HEK293T (cell line): Measurements from ENCODE around the gene MAPK1.
"Not testable (repeated sequence)": the region's sequence is repeated elsewhere in the genome, so short reads cannot be mapped to it uniquely, and the experiment has no call there.

ENCODE experiments used
- CTCF ChIA-PET: fragments of 350-600 bp; formaldehyde crosslinking; extraction: SDS; loops from one replicate; lab custom pipeline; 2021; ENCODE audit warnings: antibody characterized with exemption, inconsistent platforms; lab: Yijun Ruan, JAX
- POLR2A ChIA-PET: fragments of 350-600 bp; formaldehyde crosslinking; extraction: SDS; loops from one replicate; lab custom pipeline; 2020; ENCODE audit warnings: antibody characterized with exemption, inconsistent platforms; lab: Yijun Ruan, JAX
- DNase-seq: peaks from one replicate; pipeline ENCODE4 v3.0.0; 2012; ENCODE audit warnings: mixed read lengths; ENCODE audit errors: extremely low spot score
- ARNT ChIP-seq: fragments of 450-650 bp; IDR thresholded peaks from 2 replicates; pipeline ENCODE4 v1.6.1; 2017; ENCODE audit warnings: mild to moderate bottlenecking
- BHLHE40 ChIP-seq: fragments of 450-650 bp; IDR thresholded peaks from 2 replicates; pipeline ENCODE4 v1.6.1; 2016; ENCODE audit warnings: mild to moderate bottlenecking, moderate library complexity, borderline replicate concordance
- CTBP1 ChIP-seq: fragments of 450-650 bp; IDR thresholded peaks from 2 replicates; pipeline ENCODE4 v1.6.1; 2016; ENCODE audit warnings: borderline replicate concordance
- ELF4 ChIP-seq: fragments of 450-650 bp; IDR thresholded peaks from 2 replicates; pipeline ENCODE4 v1.6.1; 2017; ENCODE audit warnings: antibody characterized with exemption
- FOXA1 ChIP-seq: fragments of 450-650 bp; IDR thresholded peaks from 2 replicates; pipeline ENCODE4 v1.6.1; 2016; ENCODE audit warnings: mild to moderate bottlenecking
- FOXK2 ChIP-seq: fragments of 450-650 bp; IDR thresholded peaks from 2 replicates; pipeline ENCODE4 v1.6.1; 2016; ENCODE audit warnings: mild to moderate bottlenecking
- FOXM1 ChIP-seq: fragments of 450-650 bp; IDR thresholded peaks from 2 replicates; pipeline ENCODE4 v1.6.1; 2017; ENCODE audit warnings: mild to moderate bottlenecking, borderline replicate concordance
- HDGF ChIP-seq: fragments of 450-650 bp; IDR thresholded peaks from 2 replicates; pipeline ENCODE4 v1.6.1; 2017; ENCODE audit warnings: antibody characterized with exemption, borderline replicate concordance
- L3MBTL2 ChIP-seq: fragments of 450-650 bp; conservative IDR thresholded peaks from 2 replicates; pipeline ENCODE4 v1.6.1; 2016; ENCODE audit warnings: mild to moderate bottlenecking
- LEF1 ChIP-seq: fragments of 450-650 bp; IDR thresholded peaks from 2 replicates; pipeline ENCODE4 v1.6.1; 2017; ENCODE audit warnings: mild to moderate bottlenecking, borderline replicate concordance
- NFRKB ChIP-seq: fragments of 450-650 bp; IDR thresholded peaks from 2 replicates; pipeline ENCODE4 v1.6.1; 2016; ENCODE audit warnings: mild to moderate bottlenecking, moderate library complexity
- PKNOX1 ChIP-seq: fragments of 450-650 bp; IDR thresholded peaks from 2 replicates; pipeline ENCODE4 v1.6.1; 2016
- SP1 ChIP-seq: fragments of 450-650 bp; IDR thresholded peaks from 2 replicates; pipeline ENCODE4 v1.6.1; 2017
- SUZ12 ChIP-seq: fragments of 450-650 bp; IDR thresholded peaks from 2 replicates; pipeline ENCODE4 v1.6.1; 2016; ENCODE audit warnings: mild to moderate bottlenecking
- TARDBP ChIP-seq: fragments of 450-650 bp; IDR thresholded peaks from 2 replicates; pipeline ENCODE4 v1.6.1; 2016
- ZNF384 ChIP-seq: fragments of 450-650 bp; IDR thresholded peaks from 2 replicates; pipeline ENCODE4 v1.6.1; 2016

Gene MAPK1

GRCh38 chr22:21858025-21858764, 9.2 kb downstream of the MAPK1 start:
- CTCF ChIA-PET, result interaction anchor here (0.6 to 0.8 kb wide), 2 partner anchors 21 to 90 kb away, joined by 4 read pairs; no protein-coding TSS in a partner anchor
- POLR2A ChIA-PET, result interaction anchor here (1.8 kb wide), 1 partner anchor 9 kb away, joined by 11 read pairs; the partner anchor contains the start of gene MAPK1
- TF ChIP-seq HDGF (no peak), ARNT (no peak)
- DNase-seq, result no peak

DNA sequence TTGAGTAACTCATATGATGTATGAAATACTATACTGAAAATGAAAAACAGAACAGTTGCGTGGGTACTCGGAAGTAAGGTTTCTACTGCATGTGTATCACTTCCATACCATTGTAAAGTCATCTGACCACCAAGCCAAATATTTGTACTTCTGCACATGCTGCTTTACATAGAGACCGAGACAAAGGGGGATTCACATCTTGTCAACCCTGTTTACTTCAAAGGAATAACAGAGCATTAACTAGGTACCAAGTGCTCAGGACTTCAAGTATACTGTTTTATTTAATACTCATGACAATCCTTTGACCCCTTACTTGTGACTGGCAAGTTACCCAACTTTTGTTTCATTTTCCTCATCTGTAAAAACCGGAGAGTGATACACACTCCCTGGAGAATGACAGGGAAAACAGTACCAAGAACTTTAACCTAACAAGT, 9.9 kb downstream of the MAPK1 start:
- no peak for DNase-seq
- POLR2A ChIA-PET, result interaction anchor here (1.8 kb wide), 1 partner anchor 9 kb away, joined by 11 read pairs; the partner anchor contains the start of gene MAPK1
- TF ChIP-seq ELF4, result no peak
- no peak for TF ChIP-seq ARNT
- no peak for TF ChIP-seq PKNOX1
- TF ChIP-seq LEF1, result no peak
- TF ChIP-seq FOXM1, result no peak
- TF ChIP-seq ZNF384, result no peak
- TF ChIP-seq TARDBP, result no peak
- no peak for TF ChIP-seq FOXK2
- TF ChIP-seq HDGF, result no peak
- no peak for TF ChIP-seq NFRKB
- no peak for TF ChIP-seq L3MBTL2
- TF ChIP-seq BHLHE40, result no peak
- TF ChIP-seq SP1, result no peak
- no peak for TF ChIP-seq CTBP1
- TF ChIP-seq FOXA1, result no peak
- no peak for TF ChIP-seq SUZ12
- CTCF ChIA-PET, result interaction anchor here (0.8 kb wide), 1 partner anchor 89 kb away, joined by 4 read pairs; no protein-coding TSS in a partner anchor

- no peak for DNase-seq
- TF ChIP-seq FOXA1 (no peak), LEF1 (no peak), ZNF384 (no peak), SP1 (no peak), ELF4 (no peak), ARNT (no peak)
- ChIA-PET CTCF (no interaction called here), POLR2A (interaction anchor here (1.8 kb wide), 1 partner anchor 10 kb away, joined by 11 read pairs; the partner anchor contains the start of gene MAPK1)
These were observed 10.6 kb downstream of the MAPK1 start for GRCh38 chr22:21856868-21857267.

- POLR2A ChIA-PET, result interaction anchor here (1.4 kb wide), 1 partner anchor 11 kb away, joined by 3 read pairs; the partner anchor contains the start of gene MAPK1
- TF ChIP-seq FOXM1, result no peak
- no peak for TF ChIP-seq CTBP1
- DNase-seq, result no peak
- CTCF ChIA-PET, result no interaction called here
These were observed 11.2 kb downstream of the MAPK1 start for GRCh38 chr22:21856197-21856596.

DNA sequence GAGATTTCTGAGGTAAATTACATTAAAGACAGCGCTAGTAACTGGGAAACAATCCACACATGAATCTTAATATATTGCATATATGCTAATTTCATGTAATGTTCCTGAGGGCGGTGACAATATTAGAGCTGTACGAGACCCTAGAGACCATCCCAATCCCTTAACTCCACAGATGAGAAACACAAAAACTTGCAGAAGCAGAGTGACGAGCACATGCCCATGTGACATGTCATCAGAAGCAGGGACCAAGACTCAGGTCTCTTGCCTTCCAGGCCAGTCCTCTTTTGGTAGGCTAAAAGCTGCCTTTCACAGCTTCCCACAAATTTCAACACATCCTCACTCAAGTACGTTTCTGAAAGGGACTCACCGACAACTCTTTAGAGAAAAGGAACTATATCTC, 11.8 kb downstream of the MAPK1 start:
- no peak for DNase-seq
- TF ChIP-seq FOXM1 (no peak), L3MBTL2 (no peak)
- CTCF ChIA-PET, result no interaction called here
- POLR2A ChIA-PET, result interaction anchor here (1.4 kb wide), 1 partner anchor 12 kb away, joined by 3 read pairs; the partner anchor contains the start of gene MAPK1

GRCh38 chr22:21850660-21851059, 16.8 kb downstream of the MAPK1 start:
- no peak for TF ChIP-seq CTBP1
- TF ChIP-seq FOXM1, result no peak
- TF ChIP-seq FOXK2, result no peak
- no peak for TF ChIP-seq SUZ12
- no peak for TF ChIP-seq ARNT
- TF ChIP-seq SP1, result no peak
- TF ChIP-seq ZNF384, result no peak
- TF ChIP-seq FOXA1, result no peak
- TF ChIP-seq ELF4, result no peak
- no peak for TF ChIP-seq PKNOX1
- no peak for TF ChIP-seq TARDBP
- TF ChIP-seq HDGF, result no peak
- TF ChIP-seq LEF1, result no peak
- no peak for DNase-seq
- CTCF ChIA-PET, result no interaction called here
- POLR2A ChIA-PET, result interaction anchor here (0.9 kb wide), 1 partner anchor 13 kb away, joined by 3 read pairs; no protein-coding TSS in a partner anchor

GRCh38 chr22:21849489-21849888, 18.0 kb downstream of the MAPK1 start:
- DNase-seq, result no peak
- POLR2A ChIA-PET, result interaction anchor here (0.6 kb wide), 1 partner anchor 120 kb away, joined by 3 read pairs; no protein-coding TSS in a partner anchor
- TF ChIP-seq PKNOX1 (no peak), LEF1 (no peak), FOXA1 (no peak), SUZ12 (no peak), SP1 (no peak), ZNF384 (no peak), L3MBTL2 (no peak), HDGF (no peak), ARNT (no peak), ELF4 (no peak), BHLHE40 (no peak), FOXM1 (no peak), NFRKB (no peak)
- CTCF ChIA-PET, result interaction anchor here (0.7 kb wide), 2 partner anchors 18 to 108 kb away, joined by 3 read pairs; no protein-coding TSS in a partner anchor

- DNase-seq, POLR2A ChIA-PET, CTCF ChIA-PET: not testable (repeated sequence)
These were observed 19.4 kb downstream of the MAPK1 start for GRCh38 chr22:21848057-21848456.
